DMS79 (cell line): ENCODE results near the gene NDUFS2.

Source experiments
- DNase-seq: peaks from one replicate; lab custom pipeline; 2025; lab: John Stamatoyannopoulos, UW

Gene NDUFS2

DNA sequence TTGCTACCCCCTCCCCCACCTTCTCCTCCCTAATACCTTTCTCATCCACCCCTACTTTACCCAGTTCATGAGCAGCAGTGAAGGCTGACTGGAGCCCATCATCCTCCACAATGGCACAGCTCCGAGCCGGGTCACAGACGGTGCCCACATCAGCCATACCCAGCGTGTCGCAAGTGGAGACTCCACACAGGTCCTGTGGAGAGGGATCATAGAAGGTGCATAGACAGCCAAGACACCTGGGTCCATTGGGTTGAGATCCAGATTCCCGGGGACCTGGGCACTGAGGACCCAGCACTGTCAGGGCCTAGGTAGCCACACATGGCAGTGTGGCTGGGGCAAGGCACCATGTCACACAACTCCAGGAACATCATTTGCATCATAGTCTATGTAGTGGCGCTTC lies 6.1 kb upstream of the NDUFS2 start:
- no peak for DNase-seq

DNA sequence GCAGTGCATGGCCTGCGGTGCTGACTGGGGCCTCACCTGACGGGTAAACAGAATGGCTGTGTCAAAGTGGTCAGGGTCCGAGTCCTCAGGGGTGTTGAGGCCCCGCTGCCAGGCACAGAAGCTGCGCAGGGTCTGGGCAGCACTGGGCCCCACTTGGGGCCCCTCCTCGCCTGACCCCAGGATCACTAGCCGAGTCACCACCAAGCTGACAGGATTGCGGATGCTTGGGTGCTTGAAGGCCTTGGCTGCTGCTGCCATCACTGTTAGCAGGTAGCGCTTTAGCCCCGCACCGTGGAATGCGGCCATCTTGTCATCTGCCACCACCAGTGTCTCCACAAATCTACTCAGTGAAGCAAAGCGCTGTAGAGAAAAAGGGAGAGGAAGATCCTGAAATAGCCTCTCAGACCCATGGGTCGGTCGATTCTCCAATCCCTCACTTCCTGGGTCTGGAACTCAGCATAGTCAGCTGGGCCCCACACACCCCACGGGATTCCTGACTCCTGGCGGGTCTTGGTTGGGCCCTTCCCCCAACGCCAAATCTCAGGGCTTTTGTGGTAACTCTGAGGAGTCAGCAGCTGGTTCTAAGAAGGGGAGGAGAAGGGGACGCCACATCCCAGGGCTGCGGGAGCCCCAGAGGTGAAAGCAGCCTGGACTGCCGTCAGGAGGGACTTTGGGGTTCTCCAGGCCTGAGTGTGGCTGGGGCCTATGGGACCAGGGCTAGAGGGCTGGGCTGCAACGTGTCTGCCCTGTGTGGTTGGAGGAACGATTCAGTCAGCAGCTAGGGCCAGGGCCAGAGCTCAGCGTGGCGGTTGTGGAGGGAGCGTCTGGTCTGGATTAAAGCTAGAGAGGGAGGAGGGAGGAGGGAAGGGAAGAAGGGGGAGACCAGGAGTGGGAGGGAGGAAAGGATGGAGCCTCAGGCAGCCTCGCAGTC lies 5.4 kb upstream of the NDUFS2 start:
- no peak for DNase-seq

DNA sequence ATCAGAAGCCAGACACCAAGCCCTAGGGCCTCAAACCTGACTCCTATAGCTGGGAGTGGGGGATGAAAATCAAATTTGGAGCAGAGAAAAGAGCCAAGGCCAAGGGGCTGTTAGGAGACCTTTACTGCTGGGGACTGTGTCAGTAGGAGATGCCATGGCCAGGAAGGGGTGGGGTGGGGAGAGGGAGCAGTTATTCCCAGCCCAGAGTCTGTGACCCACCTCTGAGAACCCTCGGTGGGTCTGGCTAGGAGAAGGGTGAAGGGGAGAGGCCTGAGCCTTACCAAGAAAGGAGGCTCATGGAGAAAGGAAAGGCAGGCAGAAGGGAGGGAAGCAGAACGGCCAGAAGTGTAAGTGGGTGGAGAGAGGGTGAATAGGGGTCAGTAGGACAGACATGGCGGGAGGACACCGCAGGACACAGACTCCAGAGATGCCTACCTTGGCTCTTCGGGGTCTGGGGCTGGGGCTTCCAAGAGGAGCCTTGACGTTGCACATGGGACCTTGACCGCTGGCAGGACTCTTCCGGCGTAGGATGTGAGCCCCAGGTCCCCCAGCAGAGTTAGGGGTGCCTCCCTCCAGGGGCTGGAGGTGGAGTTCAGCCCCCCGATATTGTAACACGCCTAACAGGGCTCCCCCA lies 4.5 kb upstream of the NDUFS2 start:
- no peak for DNase-seq

DNA sequence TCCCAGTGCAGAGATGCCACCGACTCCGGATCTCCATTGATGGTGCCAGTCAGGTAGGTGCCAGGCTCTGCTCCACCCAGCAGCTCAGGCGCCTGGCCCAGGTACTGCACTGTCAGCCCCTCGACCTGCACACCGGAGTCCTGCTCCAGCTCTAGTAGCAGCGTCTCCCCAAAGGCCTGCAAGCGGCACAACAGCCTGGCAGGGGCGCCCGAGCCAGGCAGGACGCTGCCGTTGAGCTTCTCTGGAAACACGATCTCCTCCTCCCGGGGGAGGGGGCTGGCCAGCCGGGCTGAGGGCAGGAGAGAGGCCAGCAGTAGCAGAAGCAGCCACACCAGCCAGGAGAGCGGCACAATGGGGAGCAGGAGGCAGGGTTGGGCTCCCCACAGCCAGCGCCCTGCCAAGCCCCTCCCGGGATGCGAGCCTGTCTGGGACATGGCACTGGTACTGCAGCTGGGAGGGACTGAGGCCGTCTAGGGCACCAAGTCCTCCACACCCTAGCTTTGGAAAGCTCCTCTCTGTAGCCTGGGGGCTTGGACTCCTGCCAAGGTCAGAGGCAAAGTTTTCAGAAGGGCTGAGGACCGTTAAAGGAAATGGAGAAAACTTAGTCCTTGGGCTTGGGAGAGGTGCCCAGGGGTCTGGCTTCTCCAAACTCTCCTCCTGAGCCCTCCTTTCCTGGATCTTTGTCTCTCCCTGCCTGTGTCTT lies 3.8 kb upstream of the NDUFS2 start:
- DNase-seq, result no peak

DNA sequence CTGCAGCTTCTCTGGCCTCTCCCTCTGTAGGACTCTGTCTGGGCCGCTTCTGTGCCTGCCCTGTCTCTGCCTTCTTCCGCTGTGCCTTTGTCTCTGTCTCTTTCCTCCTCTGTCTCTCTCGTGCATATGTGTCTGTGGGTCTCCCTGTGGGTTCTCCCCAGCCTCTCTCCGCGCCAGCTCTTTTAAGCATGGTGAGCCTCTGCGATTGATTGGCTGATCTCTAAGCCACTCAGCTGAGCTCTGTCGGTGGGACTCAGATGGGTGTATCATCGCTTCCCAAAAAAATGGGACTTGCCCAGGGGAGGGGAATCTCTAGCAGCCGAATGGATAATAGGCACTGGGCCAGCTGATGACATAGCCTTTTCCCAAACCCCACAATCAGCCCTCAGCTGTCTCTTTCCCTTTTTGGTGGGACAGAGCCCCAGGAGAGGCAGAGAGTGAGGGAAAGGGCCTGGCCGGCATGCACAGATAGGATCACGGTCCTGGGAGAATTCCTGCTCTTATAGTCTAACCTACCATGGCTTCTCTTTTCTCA lies 3.2 kb upstream of the NDUFS2 start, which contains the start of gene ADAMTS4:
TSS of gene ADAMTS4 (minus strand) at position 158 of the 535 bp plus-strand sequence. CDS start 427 bp downstream, outside the sequence.
- no peak for DNase-seq

DNA sequence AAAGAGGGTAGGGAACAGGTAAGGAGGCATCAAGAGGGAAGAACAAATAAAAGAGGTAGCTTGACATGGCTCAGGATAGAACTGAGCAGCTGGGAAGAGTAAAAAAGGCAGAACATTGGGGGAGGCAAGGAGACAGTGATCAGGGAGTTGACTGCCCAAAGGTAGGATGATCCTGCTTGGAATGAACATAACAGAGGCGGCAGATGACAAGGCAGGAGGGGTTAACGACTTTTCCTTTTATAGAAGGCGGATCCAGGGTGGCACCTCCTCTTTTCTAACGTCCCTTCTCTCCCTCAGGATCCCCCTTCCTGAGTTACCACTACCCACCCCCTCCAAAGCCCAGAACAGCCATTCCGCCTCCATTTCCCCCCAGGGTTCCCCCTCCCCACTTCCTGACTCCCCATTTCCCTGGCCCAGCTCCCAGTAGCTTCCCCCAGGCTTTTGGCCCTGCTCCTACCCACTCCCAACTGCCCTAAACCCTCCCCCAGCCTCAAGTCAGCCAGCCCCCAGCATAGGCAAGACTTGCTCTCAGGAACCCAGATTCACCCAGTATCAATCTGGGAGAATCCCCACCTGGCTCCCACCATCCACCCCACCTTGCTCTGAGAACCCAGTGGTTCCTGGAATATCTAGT lies 2.5 kb upstream of the NDUFS2 start:
- no peak for DNase-seq

DNA sequence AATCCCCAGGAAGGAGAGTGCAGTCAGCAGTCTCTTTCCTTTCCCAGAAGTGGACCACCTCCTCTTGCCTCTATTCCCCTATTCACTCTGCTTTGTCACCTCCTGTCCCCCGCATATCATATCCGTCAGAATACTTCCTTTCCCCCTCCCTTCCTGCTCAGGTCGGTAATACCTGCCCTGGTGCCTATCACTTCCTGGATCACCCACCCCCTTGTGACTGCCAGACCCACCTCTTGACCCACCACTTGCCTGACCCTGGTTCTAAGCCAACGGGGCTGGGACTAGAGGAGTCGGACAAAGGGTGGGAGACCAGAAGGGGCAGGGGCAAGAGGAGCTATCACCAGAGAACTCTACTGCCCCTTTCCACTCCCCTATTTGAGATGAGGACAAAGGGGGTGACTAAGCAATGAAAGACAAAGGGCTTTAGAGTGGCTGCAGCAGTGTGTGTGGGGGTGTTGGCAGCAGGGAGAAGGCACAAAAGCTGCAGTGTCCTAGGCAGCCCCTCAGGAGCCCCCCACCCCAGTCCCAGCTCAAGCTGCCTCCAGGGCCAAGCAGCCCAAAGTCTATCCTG lies 1.7 kb upstream of the NDUFS2 start:
- no peak for DNase-seq

DNA sequence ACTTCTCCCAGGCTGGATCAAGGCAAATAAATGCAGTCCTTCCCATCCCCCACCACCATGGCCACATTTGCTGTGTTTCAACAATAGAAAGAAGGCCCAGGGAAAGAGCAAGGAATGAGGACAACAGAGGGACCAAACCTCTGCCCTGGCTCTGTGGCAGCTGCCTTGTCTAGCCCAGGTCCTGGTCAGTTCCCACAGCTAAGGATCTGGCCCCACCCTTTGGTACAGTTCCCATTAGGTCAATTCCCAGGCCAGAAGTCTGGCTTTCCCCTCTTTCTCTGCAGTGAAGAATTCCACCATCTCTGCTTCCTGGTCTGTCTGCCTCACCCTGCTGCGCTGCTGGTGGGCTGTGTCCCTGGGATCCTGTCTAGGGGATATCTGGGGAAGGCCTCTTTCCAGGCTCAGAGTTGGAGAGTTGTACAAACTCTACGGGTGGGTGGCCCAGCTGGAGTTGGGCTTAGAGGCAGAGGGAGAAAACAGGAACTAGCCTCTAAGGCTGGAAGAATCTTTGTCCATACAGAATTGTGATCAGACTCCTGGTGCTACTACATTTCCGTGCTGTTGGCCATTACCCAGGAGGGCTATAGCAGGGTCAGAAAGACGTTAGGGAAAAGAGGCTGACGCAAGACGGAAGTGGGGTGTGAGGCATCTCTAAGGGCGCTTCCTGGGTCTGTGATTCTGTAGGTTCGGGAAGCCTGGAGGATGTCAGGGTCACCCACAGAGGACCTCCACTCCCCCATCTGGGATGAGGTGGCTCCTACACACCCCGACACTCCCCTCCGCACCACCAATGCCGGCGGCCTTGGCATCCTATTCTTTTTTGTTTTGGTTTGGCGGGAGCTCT lies 953 bp upstream of the NDUFS2 start:
- DNase-seq, result no peak

DNA sequence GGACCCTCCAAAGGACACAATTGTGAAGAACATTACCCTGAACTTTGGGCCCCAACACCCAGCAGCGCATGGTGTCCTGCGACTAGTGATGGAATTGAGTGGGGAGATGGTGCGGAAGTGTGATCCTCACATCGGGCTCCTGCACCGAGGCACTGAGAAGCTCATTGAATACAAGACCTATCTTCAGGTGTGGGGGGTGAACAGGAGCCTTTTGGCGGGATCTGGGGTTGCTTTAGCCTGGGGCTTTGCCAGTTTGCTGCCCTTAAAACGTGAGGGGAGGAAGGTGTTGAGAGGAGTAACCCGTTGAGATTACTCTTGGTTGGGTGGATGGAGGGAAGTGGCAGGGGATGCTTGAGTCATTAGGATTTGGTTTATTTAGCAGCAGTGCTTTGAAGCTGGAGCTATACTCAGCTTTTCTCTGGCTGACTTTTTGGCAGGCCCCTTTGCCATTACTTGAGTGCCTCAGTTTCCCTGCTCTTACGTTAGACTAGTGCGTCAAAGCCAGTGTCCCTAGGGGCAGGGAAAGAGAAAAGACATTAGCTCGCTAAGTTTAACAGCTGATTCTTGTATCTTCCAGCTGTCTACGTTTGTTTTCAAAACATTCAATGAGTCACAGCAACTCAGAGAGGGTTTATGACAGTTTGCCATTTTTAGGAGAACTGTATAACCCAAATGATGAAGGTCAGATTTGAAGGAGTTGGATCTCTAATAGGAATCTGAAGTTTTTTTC lies 4.4 kb downstream of the NDUFS2 start:
- no peak for DNase-seq

DNA sequence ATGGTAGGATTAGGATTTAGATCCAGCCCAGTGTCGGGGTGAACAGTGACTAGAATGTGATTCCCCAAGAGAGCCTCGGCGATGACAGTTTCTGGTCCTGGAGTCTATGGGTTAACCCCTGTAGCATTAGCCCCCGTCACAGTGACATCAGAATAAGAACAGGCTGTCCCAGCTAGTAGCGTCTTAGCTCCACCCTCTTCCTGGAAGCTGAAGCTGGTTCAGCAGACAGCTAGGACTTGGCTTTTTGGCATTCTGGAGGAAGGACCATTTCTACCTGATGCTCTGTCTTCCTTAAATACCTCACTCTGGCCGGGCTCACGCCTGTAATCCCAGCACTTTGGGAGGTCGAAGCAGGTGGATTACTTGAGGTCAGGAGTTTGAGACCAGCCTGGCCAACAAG lies 5.0 kb downstream of the NDUFS2 start:
- no peak for DNase-seq

DNA sequence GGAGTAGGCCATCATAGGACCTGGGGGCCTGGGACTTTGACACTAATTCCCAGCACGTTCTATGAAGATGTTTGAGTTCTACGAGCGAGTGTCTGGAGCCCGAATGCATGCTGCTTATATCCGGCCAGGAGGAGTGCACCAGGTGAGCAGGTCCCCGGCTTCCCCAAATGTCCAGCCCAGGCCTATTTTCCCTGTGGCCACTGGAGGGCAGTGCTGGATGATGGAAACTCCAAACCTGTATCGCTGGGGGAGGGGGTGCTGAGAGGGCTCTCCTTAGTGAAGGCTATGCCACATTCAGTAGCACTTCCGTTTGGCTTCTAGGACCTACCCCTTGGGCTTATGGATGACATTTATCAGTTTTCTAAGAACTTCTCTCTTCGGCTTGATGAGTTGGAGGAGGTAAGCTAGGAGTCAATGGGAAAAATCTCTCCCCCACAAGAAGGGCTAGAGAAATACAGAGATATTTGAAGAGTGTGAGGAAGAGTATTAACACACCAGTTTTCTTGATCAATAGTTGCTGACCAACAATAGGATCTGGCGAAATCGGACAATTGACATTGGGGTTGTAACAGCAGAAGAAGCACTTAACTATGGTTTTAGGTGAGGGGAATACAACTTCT lies 7.7 kb downstream of the NDUFS2 start:
- peak; percentile 12 for DNase-seq

DNA sequence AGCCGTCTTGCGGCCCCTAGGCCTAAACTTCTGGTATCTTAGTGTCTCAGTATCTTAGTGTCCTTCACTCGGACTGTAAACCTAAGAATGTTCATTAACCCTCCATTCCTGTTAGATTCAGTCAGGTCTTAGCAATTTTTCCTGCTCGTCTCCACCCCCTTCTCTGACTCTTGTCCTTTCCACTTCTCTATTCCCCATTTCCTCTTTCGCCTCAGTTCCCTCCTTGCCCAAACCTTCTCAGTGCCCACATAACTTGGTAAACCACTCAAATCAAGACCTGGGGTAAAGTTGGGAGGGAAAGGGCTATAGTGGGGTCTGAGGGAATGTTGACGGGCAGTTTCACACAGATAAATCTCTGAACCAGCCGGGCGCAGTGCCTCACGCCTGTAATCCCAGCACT lies 12.2 kb downstream of the NDUFS2 start:
- no peak for DNase-seq

DNA sequence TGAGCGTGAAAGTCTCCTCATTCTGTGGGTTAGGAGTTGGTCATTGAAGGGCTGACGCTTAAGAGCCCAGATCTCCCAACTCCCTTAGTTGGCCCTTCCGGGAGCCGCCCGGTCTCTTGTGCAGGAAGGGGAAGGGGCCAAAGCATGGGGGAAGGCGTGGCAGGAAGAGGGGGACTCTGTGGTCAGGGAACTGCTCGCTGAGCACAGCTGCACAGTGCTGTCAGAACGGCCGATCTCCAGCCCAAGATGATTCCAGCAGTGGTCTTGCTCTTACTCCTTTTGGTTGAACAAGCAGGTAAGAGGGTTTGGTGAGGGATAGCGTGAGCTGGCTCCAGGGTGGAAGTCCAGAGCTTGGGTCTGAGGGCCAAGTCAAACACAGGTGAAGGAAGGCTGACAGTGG lies 12.9 kb downstream of the NDUFS2 start, which contains the start of gene FCER1G:
TSS of gene FCER1G (plus strand) at position 220 of the 400 bp plus-strand sequence. CDS start at position 247, 27 bp downstream.
- DNase-seq, result no peak

DNA sequence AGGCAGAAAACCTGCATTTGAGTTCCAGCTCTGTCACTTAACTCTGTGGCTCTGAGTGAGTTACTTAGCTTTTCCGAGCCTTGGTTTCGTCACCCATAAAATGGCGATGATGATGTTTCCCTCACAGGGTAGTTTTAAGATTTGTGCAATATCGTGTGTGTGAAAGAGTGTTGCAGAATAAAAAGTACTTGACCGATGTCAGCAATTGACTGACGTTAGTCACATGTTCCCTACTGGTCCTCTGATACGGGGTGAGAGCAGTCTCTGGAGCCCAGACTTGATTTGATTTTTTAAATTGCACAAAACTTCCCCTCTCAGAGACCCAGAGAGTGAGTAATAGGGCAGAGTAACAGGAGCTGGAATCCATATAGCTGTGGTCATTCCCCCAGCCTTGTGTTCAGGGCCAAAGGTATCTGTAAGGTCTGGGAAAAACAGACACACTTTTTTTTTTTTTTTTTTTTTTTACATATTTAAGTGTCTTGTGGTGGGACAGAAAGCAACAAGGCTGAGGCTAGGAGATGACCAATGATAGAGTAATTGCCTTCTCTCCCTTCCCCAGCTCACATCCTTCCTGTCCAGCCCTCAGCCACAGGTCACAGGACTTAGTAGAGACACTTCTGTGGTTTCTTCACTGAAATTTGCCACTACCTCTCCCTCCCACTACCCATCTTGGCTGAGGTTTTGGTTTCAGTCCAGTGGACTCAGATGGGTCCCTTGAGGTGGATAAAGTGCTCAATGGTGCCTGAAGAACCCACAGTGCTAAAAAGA lies 15.0 kb downstream of the NDUFS2 start:
- DNase-seq, result peak; percentile 13

DNA sequence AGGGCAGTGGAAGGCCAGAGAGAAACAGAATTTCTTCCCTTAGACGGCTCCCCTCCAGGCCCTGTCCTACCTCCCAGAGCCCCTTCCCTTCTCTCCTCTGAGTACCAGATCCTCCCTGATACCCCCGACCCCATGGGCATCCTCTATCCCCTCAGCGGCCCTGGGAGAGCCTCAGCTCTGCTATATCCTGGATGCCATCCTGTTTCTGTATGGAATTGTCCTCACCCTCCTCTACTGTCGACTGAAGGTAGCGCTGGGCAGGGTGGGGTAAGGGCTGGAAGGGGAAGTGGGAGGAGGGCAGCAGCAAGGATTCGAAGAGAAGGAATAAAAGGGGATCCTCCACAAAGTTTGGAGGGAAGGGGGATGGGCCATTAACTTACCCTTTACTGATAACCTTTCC lies 15.7 kb downstream of the NDUFS2 start:
- no peak for DNase-seq

DNA sequence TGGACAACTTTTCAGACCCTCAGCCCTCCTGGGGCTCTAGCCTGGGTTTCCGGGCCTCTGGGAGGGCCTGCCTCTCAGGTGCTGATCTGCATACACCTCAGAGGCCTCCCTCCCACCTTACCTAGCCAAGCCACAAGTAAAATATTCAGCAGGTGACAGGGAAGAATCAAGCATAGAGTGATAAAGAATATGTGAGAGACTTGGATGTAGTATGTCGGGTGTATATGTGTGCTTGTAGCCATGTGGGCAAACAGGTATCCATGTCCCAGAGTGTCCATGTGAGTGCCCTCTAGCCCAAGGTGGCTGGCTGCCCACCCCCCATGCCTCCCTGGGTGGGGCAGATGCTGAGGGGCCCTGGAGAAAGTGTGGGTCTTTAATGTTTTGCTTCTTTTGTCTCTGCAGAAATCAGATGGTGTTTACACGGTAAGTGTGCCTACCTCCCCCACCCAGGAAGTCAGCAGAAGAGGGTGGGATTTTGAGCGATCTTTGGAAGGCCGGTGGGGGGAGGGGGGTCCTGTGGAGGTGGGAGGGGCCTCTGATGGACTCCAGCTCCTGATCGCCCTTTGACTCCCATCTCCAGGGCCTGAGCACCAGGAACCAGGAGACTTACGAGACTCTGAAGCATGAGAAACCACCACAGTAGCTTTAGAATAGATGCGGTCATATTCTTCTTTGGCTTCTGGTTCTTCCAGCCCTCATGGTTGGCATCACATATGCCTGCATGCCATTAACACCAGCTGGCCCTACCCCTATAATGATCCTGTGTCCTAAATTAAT lies 16.3 kb downstream of the NDUFS2 start:
- DNase-seq, result no peak

DNA sequence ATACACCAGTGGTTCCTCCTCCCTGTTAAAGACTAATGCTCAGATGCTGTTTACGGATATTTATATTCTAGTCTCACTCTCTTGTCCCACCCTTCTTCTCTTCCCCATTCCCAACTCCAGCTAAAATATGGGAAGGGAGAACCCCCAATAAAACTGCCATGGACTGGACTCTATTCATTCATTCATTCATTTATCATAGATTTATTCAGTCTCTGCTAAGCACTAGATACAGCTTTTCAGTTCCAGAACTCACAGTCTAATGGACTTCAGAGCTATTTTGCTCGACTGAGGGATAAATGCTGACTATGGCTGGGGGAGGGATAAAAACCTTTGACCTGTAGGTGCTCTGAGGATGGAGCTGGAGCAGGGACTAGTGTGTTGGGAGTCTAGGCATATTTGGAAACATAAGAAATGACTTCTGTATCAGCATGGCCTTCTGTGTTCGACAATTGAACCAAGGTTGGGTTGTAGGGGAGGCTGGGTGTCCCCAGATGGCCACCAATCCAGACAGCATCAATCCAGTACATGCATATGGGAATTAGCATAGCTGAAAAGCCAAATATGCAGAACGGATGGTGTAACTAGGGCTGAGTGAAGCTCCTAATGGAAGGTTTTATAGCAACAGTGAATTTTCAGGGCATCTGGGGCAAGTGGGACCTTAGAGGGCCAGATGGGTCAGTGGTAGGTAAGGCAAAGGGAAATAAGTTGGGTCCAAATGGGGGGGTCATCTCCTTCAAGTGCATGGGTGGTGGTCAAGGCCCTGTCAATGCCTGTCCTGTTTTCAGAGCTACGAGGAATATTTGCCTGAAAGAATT lies 17.1 kb downstream of the NDUFS2 start:
- DNase-seq, result no peak
